MCF 10A (cell line): Measurements from ENCODE around the gene CX3CL1. TPM values are rescaled to one million over a fixed set of nuclear protein-coding genes. Genes with fewer than 3 reads are reported as not detected.

Experiments used
- BruUV-seq: library from RNA; stranded (reverse); fragments of 400-500 nt; replicated peaks from 2 replicates; lab custom pipeline; 2021; lab: Mats Ljungman, UMichigan
- CTCF ChIA-PET: fragments of 300-600 bp; sonication (Branson Sonifier 250); formaldehyde crosslinking; extraction: SDS; loops from one replicate; lab custom pipeline; 2021; ENCODE audit warnings: antibody characterized with exemption, inconsistent platforms; lab: Yijun Ruan, JAX
- POLR2A ChIA-PET: fragments of 300-600, 350-650 bp; sonication (Branson Sonifier 250); formaldehyde crosslinking; extraction: SDS; loops from one replicate; lab custom pipeline; 2020; ENCODE audit warnings: antibody characterized with exemption, inconsistent platforms; lab: Yijun Ruan, JAX
- DNase-seq: peaks from one replicate; pipeline ENCODE4 v3.0.0-alpha.2; 2018; ENCODE audit not compliant: unreplicated experiment
- H3K27ac Mint-ChIP-seq: one replicate; pipeline ENCODE4 v1.8.0; 2022; ENCODE audit warnings: mild to moderate bottlenecking, low read depth, mixed read lengths; ENCODE audit not compliant: unreplicated experiment
- H3K27me3 Mint-ChIP-seq: one replicate; pipeline ENCODE4 v1.8.0; 2022; ENCODE audit warnings: mixed read lengths; ENCODE audit not compliant: insufficient read depth, unreplicated experiment
- H3K36me3 Mint-ChIP-seq: one replicate; pipeline ENCODE4 v1.8.0; 2022; ENCODE audit warnings: mild to moderate bottlenecking, moderate library complexity, mixed read lengths; ENCODE audit not compliant: insufficient read depth, unreplicated experiment
- H3K4me1 Mint-ChIP-seq: one replicate; pipeline ENCODE4 v1.8.0; 2022; ENCODE audit warnings: mixed read lengths; ENCODE audit not compliant: insufficient read depth, unreplicated experiment
- H3K4me3 Mint-ChIP-seq: one replicate; pipeline ENCODE4 v1.8.0; 2022; ENCODE audit warnings: mild to moderate bottlenecking, moderate library complexity, mixed read lengths; ENCODE audit not compliant: unreplicated experiment
- H3K9me3 Mint-ChIP-seq: one replicate; pipeline ENCODE4 v1.8.0; 2022; ENCODE audit warnings: mixed read lengths; ENCODE audit not compliant: unreplicated experiment
- CTCF ChIP-seq: fragments of 200-600 bp; IDR thresholded peaks from one replicate; pipeline ENCODE4 v1.8.0; 2022; ENCODE audit warnings: antibody characterized with exemption, mild to moderate bottlenecking; ENCODE audit not compliant: unreplicated experiment
- intact Hi-C: fragments of 100-400 bp; cut with micrococcal nuclease; formaldehyde crosslinking; loops from 2 replicates; pipeline ENCODE4 v1.14.1; 2022
- total RNA-seq: library from RNA; stranded (reverse); gene quantifications from 2 replicates; pipeline ENCODE4 v1.2.3, GENCODE V29; 2022

CX3CL1 gene
- total RNA-seq, 1 experiment from 2014 or later = not detected

DNA sequence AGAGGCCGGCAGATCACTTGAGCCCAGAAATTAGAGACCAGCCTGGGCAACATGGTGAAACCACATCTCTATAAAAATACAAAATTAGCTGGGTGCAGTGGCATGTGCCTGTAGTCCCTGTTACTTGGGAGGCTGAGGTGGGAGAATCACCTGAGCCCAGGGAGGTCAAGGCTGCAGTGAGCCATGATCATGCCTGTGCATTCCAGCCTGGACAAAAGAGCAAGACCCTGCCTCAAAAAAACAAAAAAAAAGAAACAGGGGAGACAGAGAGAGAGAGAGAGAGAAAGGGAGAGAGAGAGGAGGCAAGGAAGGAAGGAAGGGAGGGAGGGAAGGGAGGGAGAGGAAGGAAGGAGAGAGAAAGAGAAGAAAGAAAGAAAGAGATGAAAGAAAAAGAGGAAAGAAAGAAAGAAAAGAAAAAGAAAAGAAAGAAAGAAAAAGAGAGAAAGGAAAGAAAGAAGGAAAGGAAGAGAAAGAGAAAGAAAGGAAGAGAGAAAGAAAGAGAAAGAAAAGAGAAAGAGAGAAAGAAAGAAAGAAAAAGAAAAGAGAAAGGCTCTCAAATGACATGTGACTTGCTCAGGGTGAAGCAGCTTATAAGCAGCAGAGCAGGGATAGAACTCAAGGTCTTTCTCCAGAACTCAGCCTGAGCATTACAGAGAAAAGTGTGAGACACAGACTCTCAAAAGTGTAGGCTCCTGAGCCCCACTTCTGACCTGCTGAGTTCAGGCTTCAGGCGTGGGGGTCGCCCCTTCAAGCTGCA is 15.5 kb downstream of the CX3CL1 start:
- DNase-seq = no peak
- Mint-ChIP-seq H3K27me3 (peaks cover 4% of the 10 kb centered on the region), H3K9me3 (no peaks in the 10 kb centered on the region), H3K4me3 (no peak overlapping the region), H3K36me3 (no peaks in the 10 kb centered on the region), H3K4me1 (peaks cover 13% of the 10 kb centered on the region), H3K27ac (no peak overlapping the region)
- CTCF ChIA-PET = interaction anchor here (0.5 kb wide), 1 partner anchor 36 kb away, joined by 3 read pairs; no protein-coding TSS in a partner anchor
- POLR2A ChIA-PET = interaction anchor here (1.2 kb wide), 1 partner anchor 10 kb away, joined by 4 read pairs; no protein-coding TSS in a partner anchor
- intact Hi-C loops = no loop called here
- BruUV-seq = no TSS peak
- no peak for TF ChIP-seq CTCF

DNA sequence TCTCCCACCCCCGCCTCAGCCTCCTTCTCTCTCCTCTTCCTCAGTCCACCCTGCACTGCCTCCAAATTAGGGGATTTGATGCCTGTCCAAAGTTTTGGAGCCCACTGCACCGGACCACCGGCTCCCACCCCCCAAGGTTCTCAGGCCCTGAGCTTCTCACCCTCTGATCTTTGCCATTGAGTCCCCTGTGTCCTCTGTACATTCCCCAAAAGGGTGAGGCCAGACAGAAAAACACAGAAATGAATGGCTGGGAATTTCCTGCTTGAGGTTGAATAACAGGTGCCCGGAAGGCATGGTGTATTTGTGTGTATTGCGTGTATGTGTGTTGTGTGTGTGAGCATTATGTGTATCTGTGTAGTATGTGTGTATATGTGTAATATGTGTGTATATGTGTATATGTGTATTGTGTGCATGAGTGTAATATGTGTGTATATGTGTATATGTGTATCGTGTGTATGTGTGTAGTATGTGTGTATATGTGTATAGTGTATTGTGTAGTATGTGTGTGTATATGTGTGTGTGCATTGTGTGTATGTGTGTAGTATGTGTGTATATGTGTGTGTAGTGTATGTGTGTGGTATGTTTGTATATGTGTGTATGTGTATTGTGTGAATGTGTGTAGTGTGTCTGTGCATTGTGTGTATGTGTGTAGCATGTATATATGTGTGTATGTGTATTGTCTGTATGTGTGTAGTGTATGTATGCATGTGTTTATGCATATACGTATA is 16.2 kb downstream of the CX3CL1 start:
- peaks cover 10% of the 10 kb centered on the region for H3K4me1 Mint-ChIP-seq
- ChIA-PET CTCF (interaction anchor here (0.5 kb wide), 1 partner anchor 37 kb away, joined by 3 read pairs; no protein-coding TSS in a partner anchor), POLR2A (interaction anchor here (1.2 kb wide), 1 partner anchor 10 kb away, joined by 4 read pairs; no protein-coding TSS in a partner anchor)
- DNase-seq = no peak
- TF ChIP-seq CTCF = no peak
- H3K9me3 Mint-ChIP-seq = no peaks in the 10 kb centered on the region
- H3K36me3 Mint-ChIP-seq = no peaks in the 10 kb centered on the region
- no peak overlapping the region for H3K4me3 Mint-ChIP-seq
- H3K27me3 Mint-ChIP-seq = peaks cover 12% of the 10 kb centered on the region
- no peak overlapping the region for H3K27ac Mint-ChIP-seq
- no TSS peak for BruUV-seq
- intact Hi-C loops = no loop called here

DNA sequence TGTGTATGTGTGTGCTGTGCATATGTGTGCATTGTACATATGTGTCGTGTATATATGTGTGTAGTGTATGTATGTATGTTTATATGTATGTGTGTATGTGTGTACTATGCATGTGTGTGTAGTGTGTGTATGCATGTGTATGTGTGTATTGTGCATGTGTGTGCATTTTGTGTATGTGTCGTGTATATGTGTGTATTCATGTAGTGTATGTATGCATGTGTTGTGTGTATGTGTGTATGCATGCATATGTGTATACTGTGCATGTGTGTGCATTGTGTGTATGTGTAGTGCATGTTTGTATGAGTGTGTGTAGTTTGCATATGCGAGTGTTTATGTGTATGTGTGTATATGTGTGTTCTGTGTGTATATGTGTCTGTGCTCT is 16.8 kb downstream of the CX3CL1 start:
- no TSS peak for BruUV-seq
- H3K4me1 Mint-ChIP-seq = peaks cover 9% of the 10 kb centered on the region
- TF ChIP-seq CTCF = no peak
- H3K27me3 Mint-ChIP-seq = peaks cover 17% of the 10 kb centered on the region
- H3K9me3 Mint-ChIP-seq = no peaks in the 10 kb centered on the region
- intact Hi-C loops = no loop called here
- ChIA-PET CTCF (no interaction called here), POLR2A (no interaction called here)
- no peak overlapping the region for H3K4me3 Mint-ChIP-seq
- H3K36me3 Mint-ChIP-seq = no peaks in the 10 kb centered on the region
- H3K27ac Mint-ChIP-seq = no peak overlapping the region
- no peak for DNase-seq

GRCh38 chr16:57390636-57391295 is 18.5 kb downstream of the CX3CL1 start:
- POLR2A ChIA-PET = no interaction called here
- H3K27ac Mint-ChIP-seq = no peak overlapping the region
- H3K27me3 Mint-ChIP-seq = peaks cover 17% of the 10 kb centered on the region
- BruUV-seq = no TSS peak
- CTCF ChIA-PET = no interaction called here
- intact Hi-C loops = no loop called here
- no peak overlapping the region for H3K4me3 Mint-ChIP-seq
- no peaks in the 10 kb centered on the region for H3K36me3 Mint-ChIP-seq
- no peaks in the 10 kb centered on the region for H3K9me3 Mint-ChIP-seq
- no peak for TF ChIP-seq CTCF
- DNase-seq = no peak
- H3K4me1 Mint-ChIP-seq = peaks cover 9% of the 10 kb centered on the region
